H1 (cell line): Measurements from ENCODE around the gene PARP15.

Experiments used
- CREB1 ChIP-seq: IDR thresholded peaks from 2 replicates; pipeline ENCODE4 v1.6.1; 2012; ENCODE audit warnings: inconsistent platforms
- CTCF ChIP-seq, 3 experiments: IDR thresholded peaks; 1 replicate in 2 of 3; 2 replicates in 1 of 3; pipeline versions ENCODE4 v1.5.1 to v1.6.1; 2011; ENCODE audit warnings: low read length in 3 of 3, mild to moderate bottlenecking in 3 of 3, inconsistent platforms in 2 of 3, low read depth in 1 of 3, moderate library complexity in 1 of 3; ENCODE audit not compliant: insufficient read depth in 1 of 3; ENCODE audit errors: control extremely low read depth in 1 of 3
- EGR1 ChIP-seq: IDR thresholded peaks from 2 replicates; pipeline ENCODE4 v1.6.1; 2011; ENCODE audit warnings: low read depth, low read length, borderline replicate concordance
- EP300 ChIP-seq, 2 experiments: IDR thresholded peaks; 1 replicate in 1 of 2; 2 replicates in 1 of 2; pipeline ENCODE4 v1.6.1; 2011 to 2012; ENCODE audit warnings: low read depth in 2 of 2, low read length in 2 of 2, mild to moderate bottlenecking in 2 of 2, borderline replicate concordance in 1 of 2, inconsistent platforms in 1 of 2, moderate library complexity in 1 of 2
- EZH2 ChIP-seq: fragments of 200-600 bp; sonication (generic); IDR thresholded peaks from 2 replicates; pipeline ENCODE4 v1.7.1; 2012; ENCODE audit warnings: low read depth, mild to moderate bottlenecking, moderate library complexity, low read length, inconsistent platforms; ENCODE audit not compliant: severe bottlenecking
- POLR2A ChIP-seq, 2 experiments: IDR thresholded peaks; 1 replicate in 1 of 2; 2 replicates in 1 of 2; pipeline ENCODE4 v1.6.1; 2011; ENCODE audit warnings: low read depth in 2 of 2, low read length in 2 of 2, mild to moderate bottlenecking in 2 of 2; ENCODE audit errors: control extremely low read depth in 1 of 2
- POLR2AphosphoS5 ChIP-seq: IDR thresholded peaks from 2 replicates; pipeline ENCODE4 v1.6.1; 2011; ENCODE audit warnings: low read depth, low read length
- POU5F1 ChIP-seq: IDR thresholded peaks from 2 replicates; pipeline ENCODE4 v1.6.1; 2011; ENCODE audit warnings: low read depth, mild to moderate bottlenecking, low read length, moderate library complexity
- SP1 ChIP-seq: IDR thresholded peaks from 2 replicates; pipeline ENCODE4 v1.6.1; 2011; ENCODE audit warnings: low read depth, low read length
- SUZ12 ChIP-seq: fragments of 200-600 bp; sonication (generic); IDR thresholded peaks from 2 replicates; pipeline ENCODE4 v1.6.1; 2012; ENCODE audit warnings: mild to moderate bottlenecking, inconsistent platforms, low read length, moderate library complexity, mixed read lengths
- USF2 ChIP-seq: IDR thresholded peaks from 2 replicates; pipeline ENCODE4 v1.6.1; 2011; ENCODE audit warnings: low read length, improper control_type of control experiment

- TF ChIP-seq POLR2AphosphoS5 (no peak), CTCF (IDR thresholded peaks at IDR 0.05; ENCODE audit: control extremely low read depth in 1 of 3, insufficient read depth in 1 of 3, low read depth in 1 of 3, low read length in 3 of 3) (no peak), EP300 (IDR thresholded peaks at IDR 0.05; ENCODE audit: borderline replicate concordance in 1 of 2, low read depth in 2 of 2, low read length in 2 of 2) (no peak), POLR2A (IDR thresholded peaks at IDR 0.05; ENCODE audit: control extremely low read depth in 1 of 2, low read depth in 2 of 2, low read length in 2 of 2) (no peak), USF2 (no peak), CREB1 (no peak), EGR1 (no peak), EZH2 (no peak), POU5F1 (no peak), SP1 (no peak), SUZ12 (no peak)
Observed at GRCh38 chr3:122608916-122609315, 31.5 kb downstream of the PARP15 start.
